NCI-H2196 treated with DMSO at 0.1 percent for 48 hours (cell line): ENCODE results near the gene SLC24A3.

Source experiments
- DNase-seq: peaks from one replicate; lab custom pipeline; 2025; ENCODE audit not compliant: unreplicated experiment; lab: John Stamatoyannopoulos, UW

The SLC24A3 gene

GRCh38 chr20:19380211-19380610, 167.8 kb downstream of the SLC24A3 start:
- no peak for DNase-seq

GRCh38 chr20:19381947-19382346, 169.5 kb downstream of the SLC24A3 start:
- DNase-seq = no peak

GRCh38 chr20:19382386-19383340, 170.2 kb downstream of the SLC24A3 start:
- DNase-seq = no peak

GRCh38 chr20:19384940-19385339, 172.5 kb downstream of the SLC24A3 start:
- DNase-seq = no peak

GRCh38 chr20:19387251-19387650, 174.8 kb downstream of the SLC24A3 start:
- DNase-seq = no peak

GRCh38 chr20:19392344-19393130, 180.1 kb downstream of the SLC24A3 start:
- no peak for DNase-seq

GRCh38 chr20:19396460-19397081, 184.1 kb downstream of the SLC24A3 start:
- no peak for DNase-seq

- DNase-seq = no peak
These were observed 184.8 kb downstream of the SLC24A3 start for GRCh38 chr20:19397226-19397625.

GRCh38 chr20:19397666-19398065, 185.2 kb downstream of the SLC24A3 start:
- no peak for DNase-seq

- DNase-seq = no peak
These were observed 188.7 kb downstream of the SLC24A3 start for GRCh38 chr20:19401096-19401495.

GRCh38 chr20:19403549-19403948, 191.1 kb downstream of the SLC24A3 start:
- DNase-seq = no peak

- DNase-seq = no peak
These were observed 192.4 kb downstream of the SLC24A3 start for GRCh38 chr20:19404826-19405225.

- no peak for DNase-seq
These were observed 193.5 kb downstream of the SLC24A3 start for GRCh38 chr20:19405958-19406357.

- no peak for DNase-seq
These were observed 193.9 kb downstream of the SLC24A3 start for GRCh38 chr20:19406381-19406780.

- no peak for DNase-seq
These were observed 194.8 kb downstream of the SLC24A3 start for GRCh38 chr20:19407196-19407595.

- DNase-seq = no peak
These were observed 195.3 kb downstream of the SLC24A3 start for GRCh38 chr20:19407736-19408135.

GRCh38 chr20:19408971-19409370, 196.5 kb downstream of the SLC24A3 start:
- DNase-seq = no peak

GRCh38 chr20:19411811-19412210, 199.4 kb downstream of the SLC24A3 start:
- DNase-seq = no peak

GRCh38 chr20:19412254-19412653, 199.8 kb downstream of the SLC24A3 start:
- no peak for DNase-seq

- DNase-seq = no peak
These were observed 202.2 kb downstream of the SLC24A3 start for GRCh38 chr20:19414600-19414999.

GRCh38 chr20:19415786-19416185, 203.3 kb downstream of the SLC24A3 start:
- no peak for DNase-seq
